ENCODE measurements around the gene MAGEH1.

DNA sequence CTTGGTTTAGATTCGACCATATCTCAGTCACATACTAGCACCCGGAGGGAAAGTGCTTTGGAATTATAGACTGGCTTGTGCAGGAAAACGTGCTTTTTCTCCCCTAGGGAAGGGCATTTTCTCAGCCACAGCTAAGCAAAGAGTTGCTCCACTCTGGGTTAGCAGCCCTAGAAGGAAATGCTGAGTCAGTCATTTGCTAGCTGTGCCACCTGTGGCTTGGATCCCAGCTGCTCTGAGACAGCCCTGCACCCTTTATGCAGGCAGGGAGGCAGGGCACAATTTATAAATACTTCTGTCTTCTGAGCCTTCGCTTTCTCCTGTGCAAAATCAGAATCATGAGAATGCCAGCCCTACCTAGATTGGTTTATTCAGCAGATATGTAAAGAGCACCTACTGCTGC, 39.0 kb downstream of the MAGEH1 start:
- no peak for TF ChIP-seq ZFX (CRISPR knock-in tag; IDR thresholded peaks at IDR 0.05)
- no peak for TF ChIP-seq MXI1 (IDR thresholded peaks at IDR 0.05; ENCODE audit: low read depth, low read length)
- TF ChIP-seq ZNF217 (CRISPR knock-in tag; IDR thresholded peaks at IDR 0.05), result no peak

Measured in K562 (cell line).